K562 (cell line): Measurements from ENCODE around the gene DTNB. TPM values are rescaled to one million over a fixed set of nuclear protein-coding genes. Genes with fewer than 3 reads are reported as not detected.

ENCODE experiments used
- ATAC-seq: fragments of 200-7000 bp; cut with Tn5 transposase; 3 replicates; pipeline ENCODE4 v1.9.1; 2020; ENCODE audit warnings: moderate library complexity
- BruUV-seq: library from RNA; stranded (reverse); fragments of 400-500 nt; replicated peaks from 2 replicates; lab custom pipeline; 2021; lab: Mats Ljungman, UMichigan
- CTCF ChIA-PET: fragments of 300-600 bp; formaldehyde crosslinking; extraction: SDS; loops from one replicate; lab custom pipeline; 2021; ENCODE audit warnings: low intra/inter-chr PET ratio; lab: Yijun Ruan, JAX
- POLR2A ChIA-PET: fragments of 300-600, 350-650 bp; sonication (Branson Sonifier 250); formaldehyde crosslinking; extraction: SDS; loops from one replicate; lab custom pipeline; 2021; ENCODE audit warnings: antibody characterized with exemption, inconsistent platforms; lab: Yijun Ruan, JAX
- DNase-seq, 4 experiments: peaks; one replicate each; pipeline versions ENCODE4 v3.0.0 to v3.0.0-alpha.2; 2011 to 2018; ENCODE audit warnings: low spot score in 3 of 4, mixed read lengths in 3 of 4; ENCODE audit errors: extremely low read depth in 1 of 4
- FAIRE-seq: peaks from 2 replicates; lab custom pipeline; 2011; peaks lifted over from hg19 to GRCh38; lab: Jason Lieb, UNC
- H2AFZ ChIP-seq: 2 replicates; pipeline ENCODE4 v1.6.0; 2011; ENCODE audit warnings: low read depth, low read length, control low read depth, inconsistent platforms
- H3K27ac ChIP-seq: fragments of 200-600 bp; 3 replicates; pipeline ENCODE4 v1.8.0; 2011; ENCODE audit warnings: low read depth, mild to moderate bottlenecking, control low read depth, inconsistent platforms, low read length, moderate library complexity, mixed read lengths; ENCODE audit errors: extremely low read depth
- H3K27me3 ChIP-seq, 2 experiments: fragments of 300-600 bp in 1 of 2; 2 replicates in 1 of 2; 3 replicates in 1 of 2; pipeline versions ENCODE4 v1.6.0 to v1.8.0; 2011; ENCODE audit warnings: inconsistent platforms in 2 of 2, low read length in 2 of 2, mild to moderate bottlenecking in 1 of 2, mixed read lengths in 1 of 2, moderate library complexity in 1 of 2; ENCODE audit not compliant: control insufficient read depth in 2 of 2, insufficient read depth in 2 of 2
- H3K36me3 ChIP-seq: fragments of 300-600 bp; 3 replicates; pipeline ENCODE4 v1.8.0; 2011; ENCODE audit warnings: mild to moderate bottlenecking, low read length, inconsistent platforms; ENCODE audit not compliant: control insufficient read depth, insufficient read depth
- H3K4me1 ChIP-seq, 2 experiments: fragments of 200-600 bp in 1 of 2; replicated peaks in 1 of 2; 2 replicates in 1 of 2; 3 replicates in 1 of 2; pipeline versions ENCODE4 v1.5.1 to v1.8.0; 2011; ENCODE audit warnings: inconsistent platforms in 2 of 2, low read length in 2 of 2, mild to moderate bottlenecking in 1 of 2, mixed read lengths in 1 of 2, moderate library complexity in 1 of 2; ENCODE audit not compliant: control insufficient read depth in 2 of 2, insufficient read depth in 2 of 2
- H3K4me2 ChIP-seq: 2 replicates; pipeline ENCODE4 v1.6.1; 2011; ENCODE audit warnings: low read length, control low read depth, inconsistent platforms, mixed read lengths; ENCODE audit not compliant: insufficient read depth
- H3K4me3 ChIP-seq: fragments of 200-600 bp; sonication (generic), shearing (Covaris generic); 2 replicates; pipeline ENCODE4 v1.5.1; 2016; ENCODE audit warnings: control low read depth, inconsistent platforms
- H3K79me2 ChIP-seq: fragments of 200-600 bp; 3 replicates; pipeline ENCODE4 v1.8.0; 2011; ENCODE audit warnings: low read length, inconsistent platforms; ENCODE audit not compliant: control insufficient read depth, insufficient read depth
- H3K9ac ChIP-seq, 2 experiments: 2 replicates each; pipeline versions ENCODE4 v1.6.0 to v1.6.1; 2011; ENCODE audit warnings: low read depth in 2 of 2, low read length in 2 of 2, control low read depth in 1 of 2, inconsistent platforms in 1 of 2, mild to moderate bottlenecking in 1 of 2, mixed read lengths in 1 of 2; ENCODE audit not compliant: insufficient read depth in 1 of 2
- H3K9me1 ChIP-seq: one replicate; pipeline ENCODE4 v1.6.0; 2011; ENCODE audit warnings: inconsistent platforms, mild to moderate bottlenecking, low read length, moderate library complexity; ENCODE audit not compliant: control insufficient read depth, insufficient read depth
- H3K9me3 ChIP-seq: replicated peaks from 2 replicates; pipeline ENCODE4 v1.5.1; 2011; ENCODE audit warnings: low read depth, low read length, inconsistent platforms; ENCODE audit not compliant: control insufficient read depth, insufficient read depth
- H4K20me1 ChIP-seq: replicated peaks from 2 replicates; pipeline ENCODE4 v1.6.1; 2011; ENCODE audit warnings: low read length, inconsistent platforms, mixed read lengths; ENCODE audit not compliant: control insufficient read depth, insufficient read depth
- ILK ChIP-seq: fragments of 450-650 bp; IDR thresholded peaks from 2 replicates; pipeline ENCODE4 v1.6.1; 2016; ENCODE audit warnings: missing genetic modification characterization, low read depth, mild to moderate bottlenecking, missing compliant biosample characterization, moderate library complexity, borderline replicate concordance
- RAD21 ChIP-seq, 2 experiments: fragments of 250-450 bp in 1 of 2; fragments of 450-650 bp in 1 of 2; sonication (Bioruptor Pico) in 1 of 2; formaldehyde crosslinking in 1 of 2; IDR thresholded peaks in 1 of 2; conservative IDR thresholded peaks in 1 of 2; 2 replicates each; pipeline versions ENCODE4 v1.4.0 to v1.8.0; 2020 to 2022; ENCODE audit warnings: mild to moderate bottlenecking in 2 of 2, moderate library complexity in 1 of 2
- ZFX ChIP-seq: sonication (generic); formaldehyde crosslinking; IDR thresholded peaks from 2 replicates; pipeline ENCODE4 v1.8.0; 2022; ENCODE audit warnings: mild to moderate bottlenecking, missing genetic modification reagents, moderate library complexity
- WGBS: fragments of 100-300 bp; shearing (Covaris generic); methylation state at CpG from one replicate; pipeline ENCODE4 v1.1.6; 2016; ENCODE audit warnings: low coverage, mixed read lengths; ENCODE audit not compliant: insufficient coverage; ENCODE audit errors: missing lambda C conversion rate; 5-methylcytosine and 5-hydroxymethylcytosine counted together
- in situ Hi-C: fragments of 300-500 bp; cut with MboI; formaldehyde crosslinking; loops from 4 replicates; pipeline ENCODE4 v1.15.0; 2018; ENCODE audit warnings: inconsistent platforms, mixed read lengths
- intact Hi-C: fragments of 100-400 bp; cut with micrococcal nuclease; formaldehyde crosslinking; loops from 2 replicates; pipeline ENCODE4 v1.14.2; 2022
- polyA plus RNA-seq, 8 experiments: library from polyadenylated mRNA; depleted of rRNA in 4 of 8; stranded (reverse) in 5 of 8; unstranded in 3 of 8; fragments of >200 nt; fragmentation: Nextera tagmentation in 2 of 8; fragmentation: Illumina TruSeq in 1 of 8; extraction: Ambion mirVana in 2 of 8; extraction: Trizol in 1 of 8; gene quantifications; 2 replicates each; pipeline versions ENCODE4 v1.2.1 to v1.2.3, GENCODE V29; 2011 to 2014; ENCODE audit warnings: inconsistent platforms in 1 of 8, missing spikeins in 1 of 8
- total RNA-seq, 7 experiments: library from RNA; depleted of rRNA in 6 of 7; stranded (reverse); fragments of >200 nt in 6 of 7; fragmentation: Illumina TruSeq in 2 of 7; extraction: Trizol in 2 of 7; gene quantifications; 2 replicates each; pipeline versions ENCODE4 v1.2.1 to v1.2.3, GENCODE V29; 2011 to 2021; ENCODE audit warnings: low replicate concordance in 1 of 7
- TF ChIP-seq, protein P1 (sequence below), 3 experiments: IDR thresholded peaks in 2 of 3; conservative IDR thresholded peaks in 1 of 3; 2 replicates each; pipeline ENCODE4 v1.5.1; 2011 to 2012; ENCODE audit warnings: low read length in 3 of 3, mild to moderate bottlenecking in 3 of 3, control low read depth in 2 of 3, improper control_type of control experiment in 1 of 3, inconsistent platforms in 1 of 3, low read depth in 1 of 3, mixed read lengths in 1 of 3, moderate library complexity in 1 of 3; ENCODE audit not compliant: insufficient read depth in 2 of 3
- TF ChIP-seq, protein P2 (sequence below): fragments of 450-650 bp; IDR thresholded peaks from 2 replicates; pipeline ENCODE4 v1.6.1; 2016; ENCODE audit warnings: mild to moderate bottlenecking

Gene DTNB
- total and polyA plus RNA-seq, 9 of the 15 experiments (the other 6 are each of a cell fraction or from before 2014, with no cell fraction given), result 0.18 to 2.0 (median 0.77) TPM; not detected in 2

- no peaks in the 10 kb centered on the region for H4K20me1 ChIP-seq
- ChIA-PET POLR2A (interaction anchor here (0.6 to 1.2 kb wide), 2 partner anchors 13 to 398 kb away, joined by 3 to 5 read pairs; no protein-coding TSS in a partner anchor), CTCF (interaction anchor here (0.6 to 1.5 kb wide), 3 partner anchors 50 to 140 kb away, joined by 4 to 5 read pairs (median 4); no protein-coding TSS in a partner anchor)
- no peaks in the 10 kb centered on the region for H3K4me1 ChIP-seq
- H3K36me3 ChIP-seq, result no peaks in the 10 kb centered on the region
- peak; percentile 61 for ATAC-seq
- no peaks in the 10 kb centered on the region for H3K9me1 ChIP-seq
- no peak overlapping the region for H3K4me2 ChIP-seq
- no peak overlapping the region for H3K27ac ChIP-seq
- no peak for DNase-seq
- H3K9me3 ChIP-seq, result no peaks in the 10 kb centered on the region
- no TSS peak for BruUV-seq
- in situ Hi-C loops, result no loop called here
- H3K79me2 ChIP-seq, result no peaks in the 10 kb centered on the region
- WGBS, result 0% methylated on average over 1 of the region's 1 CpG
- H3K9ac ChIP-seq, result no peak overlapping the region
- no peak overlapping the region for H3K4me3 ChIP-seq
- peaks cover 10 to 34% of the 10 kb centered on the region in 2 experiments; a peak in 4 of 5 replicates for H3K27me3 ChIP-seq
- no peak for FAIRE-seq
- no peak overlapping the region for H2AFZ ChIP-seq
- TF ChIP-seq RAD21 (CRISPR knock-in tag; conservative IDR thresholded peaks at IDR 0.05 in 1 of 2, IDR thresholded peaks at IDR 0.05 in 1 of 2) (peak in 1 of 2 experiments; percentile 14; a peak in 1 of 4 replicates), ZFX (CRISPR knock-in tag) (no peak), ILK (tag) (no peak)
- TF ChIP-seq, protein P1, sequence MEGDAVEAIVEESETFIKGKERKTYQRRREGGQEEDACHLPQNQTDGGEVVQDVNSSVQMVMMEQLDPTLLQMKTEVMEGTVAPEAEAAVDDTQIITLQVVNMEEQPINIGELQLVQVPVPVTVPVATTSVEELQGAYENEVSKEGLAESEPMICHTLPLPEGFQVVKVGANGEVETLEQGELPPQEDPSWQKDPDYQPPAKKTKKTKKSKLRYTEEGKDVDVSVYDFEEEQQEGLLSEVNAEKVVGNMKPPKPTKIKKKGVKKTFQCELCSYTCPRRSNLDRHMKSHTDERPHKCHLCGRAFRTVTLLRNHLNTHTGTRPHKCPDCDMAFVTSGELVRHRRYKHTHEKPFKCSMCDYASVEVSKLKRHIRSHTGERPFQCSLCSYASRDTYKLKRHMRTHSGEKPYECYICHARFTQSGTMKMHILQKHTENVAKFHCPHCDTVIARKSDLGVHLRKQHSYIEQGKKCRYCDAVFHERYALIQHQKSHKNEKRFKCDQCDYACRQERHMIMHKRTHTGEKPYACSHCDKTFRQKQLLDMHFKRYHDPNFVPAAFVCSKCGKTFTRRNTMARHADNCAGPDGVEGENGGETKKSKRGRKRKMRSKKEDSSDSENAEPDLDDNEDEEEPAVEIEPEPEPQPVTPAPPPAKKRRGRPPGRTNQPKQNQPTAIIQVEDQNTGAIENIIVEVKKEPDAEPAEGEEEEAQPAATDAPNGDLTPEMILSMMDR (IDR thresholded peaks at IDR 0.05 in 2 of 3, conservative IDR thresholded peaks at IDR 0.05 in 1 of 3; ENCODE audit: insufficient read depth in 2 of 3, low read depth in 1 of 3, low read length in 3 of 3), result peak in 1 of 3 experiments; percentile 9; a peak in 1 of 6 replicates
- TF ChIP-seq, protein P2, sequence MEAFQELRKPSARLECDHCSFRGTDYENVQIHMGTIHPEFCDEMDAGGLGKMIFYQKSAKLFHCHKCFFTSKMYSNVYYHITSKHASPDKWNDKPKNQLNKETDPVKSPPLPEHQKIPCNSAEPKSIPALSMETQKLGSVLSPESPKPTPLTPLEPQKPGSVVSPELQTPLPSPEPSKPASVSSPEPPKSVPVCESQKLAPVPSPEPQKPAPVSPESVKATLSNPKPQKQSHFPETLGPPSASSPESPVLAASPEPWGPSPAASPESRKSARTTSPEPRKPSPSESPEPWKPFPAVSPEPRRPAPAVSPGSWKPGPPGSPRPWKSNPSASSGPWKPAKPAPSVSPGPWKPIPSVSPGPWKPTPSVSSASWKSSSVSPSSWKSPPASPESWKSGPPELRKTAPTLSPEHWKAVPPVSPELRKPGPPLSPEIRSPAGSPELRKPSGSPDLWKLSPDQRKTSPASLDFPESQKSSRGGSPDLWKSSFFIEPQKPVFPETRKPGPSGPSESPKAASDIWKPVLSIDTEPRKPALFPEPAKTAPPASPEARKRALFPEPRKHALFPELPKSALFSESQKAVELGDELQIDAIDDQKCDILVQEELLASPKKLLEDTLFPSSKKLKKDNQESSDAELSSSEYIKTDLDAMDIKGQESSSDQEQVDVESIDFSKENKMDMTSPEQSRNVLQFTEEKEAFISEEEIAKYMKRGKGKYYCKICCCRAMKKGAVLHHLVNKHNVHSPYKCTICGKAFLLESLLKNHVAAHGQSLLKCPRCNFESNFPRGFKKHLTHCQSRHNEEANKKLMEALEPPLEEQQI, result no peak
- intact Hi-C loops, result no loop called here
These were observed 41.4 kb upstream of the DTNB start for GRCh38 chr2:25714740-25715139.
